SK-N-SH treated with all-trans-retinoic acid at 6 μM for 48 hours (cell line): ENCODE results near the gene MOV10L1.

Source experiments
- ARNTL ChIP-seq: fragments of 450-650 bp; formaldehyde crosslinking; IDR thresholded peaks from 2 replicates; pipeline ENCODE4 v1.5.0; 2020; ENCODE audit warnings: low read depth, mild to moderate bottlenecking, moderate library complexity, borderline replicate concordance
- ESRRG ChIP-seq: fragments of 250-450 bp; sonication (Bioruptor Pico); IDR thresholded peaks from 2 replicates; pipeline ENCODE4 v1.6.1; 2021; ENCODE audit warnings: mild to moderate bottlenecking
- GLIS3 ChIP-seq: fragments of 250-450 bp; sonication (Bioruptor Pico); IDR thresholded peaks from 2 replicates; pipeline ENCODE4 v1.5.0; 2020; ENCODE audit warnings: mild to moderate bottlenecking, moderate library complexity
- OSR1 ChIP-seq: fragments of 250-450 bp; sonication (Bioruptor Pico); IDR thresholded peaks from 2 replicates; pipeline ENCODE4 v1.8.0; 2022; ENCODE audit warnings: moderate library complexity, mild to moderate bottlenecking, inconsistent platforms
- RARB ChIP-seq: fragments of 250-450 bp; sonication (Bioruptor Pico); IDR thresholded peaks from 2 replicates; pipeline ENCODE4 v1.8.0; 2021; ENCODE audit warnings: mild to moderate bottlenecking, moderate library complexity
- SNAI2 ChIP-seq: fragments of 250-450 bp; sonication (Bioruptor Pico); IDR thresholded peaks from 2 replicates; pipeline ENCODE4 v1.5.0; 2020; ENCODE audit warnings: mild to moderate bottlenecking, moderate library complexity
- ZFP3 ChIP-seq: fragments of 250-450 bp; sonication (Bioruptor Pico); IDR thresholded peaks from 2 replicates; pipeline ENCODE4 v1.5.0; 2020; ENCODE audit warnings: mild to moderate bottlenecking, moderate library complexity
- ZFP30 ChIP-seq: fragments of 450-650 bp; formaldehyde crosslinking; IDR thresholded peaks from 2 replicates; pipeline ENCODE4 v1.5.0; 2022; ENCODE audit warnings: mild to moderate bottlenecking, moderate library complexity
- ZNF565 ChIP-seq: fragments of 450-650 bp; formaldehyde crosslinking; conservative IDR thresholded peaks from 2 replicates; pipeline ENCODE4 v1.5.0; 2020; ENCODE audit warnings: low read depth, mild to moderate bottlenecking, moderate library complexity
- ZNF70 ChIP-seq: fragments of 450-650 bp; formaldehyde crosslinking; IDR thresholded peaks from 2 replicates; pipeline ENCODE4 v1.5.0; 2020; ENCODE audit warnings: mild to moderate bottlenecking, moderate library complexity
- TF ChIP-seq, protein P1 (sequence below): fragments of 250-450 bp; sonication (Bioruptor Pico); IDR thresholded peaks from 2 replicates; pipeline ENCODE4 v1.8.0; 2020; ENCODE audit warnings: mild to moderate bottlenecking, moderate library complexity, borderline replicate concordance
- TF ChIP-seq, protein P2 (sequence below): fragments of 250-450 bp; sonication (Bioruptor Pico); IDR thresholded peaks from 2 replicates; pipeline ENCODE4 v1.5.1; 2021; ENCODE audit warnings: mild to moderate bottlenecking, moderate library complexity
- TF ChIP-seq, protein P3 (sequence below): fragments of 250-450 bp; sonication (Bioruptor Pico); IDR thresholded peaks from 2 replicates; pipeline ENCODE4 v1.5.1; 2020; ENCODE audit warnings: low read depth, mild to moderate bottlenecking, moderate library complexity

DNA sequence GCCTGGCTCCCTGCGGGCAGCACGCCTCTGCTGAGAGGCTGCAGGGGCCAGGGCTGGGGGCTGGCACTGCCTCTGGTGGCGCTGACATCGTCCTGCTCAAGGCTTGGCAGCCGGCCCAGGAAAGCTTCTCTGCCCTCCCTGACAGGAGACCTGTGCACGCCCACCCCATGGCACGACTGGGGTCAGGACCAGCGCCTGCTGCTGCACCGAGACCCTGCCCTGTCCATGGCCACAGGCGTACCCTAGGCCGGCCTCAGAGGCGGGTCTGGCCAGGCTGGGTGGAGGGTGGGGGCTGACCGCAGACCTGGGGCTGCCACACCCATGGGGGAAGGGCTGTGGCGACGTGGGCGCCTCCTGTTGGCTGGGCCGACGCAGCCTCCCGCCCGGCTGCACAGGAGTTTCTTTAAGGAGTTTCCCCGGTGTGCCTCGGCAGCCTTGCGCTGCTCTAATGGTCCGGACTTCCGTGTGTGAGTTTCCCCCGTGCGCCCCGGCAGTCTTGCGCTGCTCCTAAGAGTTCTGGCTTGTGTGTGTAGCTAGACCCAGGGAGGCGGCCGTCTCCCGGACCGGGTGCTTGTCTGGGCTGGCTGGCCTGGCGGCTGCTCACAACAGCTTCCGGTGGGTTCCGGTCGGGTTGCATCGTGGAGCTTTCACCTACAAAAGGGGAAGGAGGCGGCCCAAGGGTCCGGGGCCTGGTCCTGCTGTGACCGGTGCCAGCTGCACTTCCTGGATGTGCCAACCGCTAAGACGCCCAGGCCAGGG lies 100.6 kb downstream of the MOV10L1 start:
- no peak for TF ChIP-seq OSR1 (CRISPR knock-in tag)
- no peak for TF ChIP-seq ESRRG (CRISPR knock-in tag)
- TF ChIP-seq ZNF565 (CRISPR knock-in tag) = no peak
- TF ChIP-seq, protein P1, sequence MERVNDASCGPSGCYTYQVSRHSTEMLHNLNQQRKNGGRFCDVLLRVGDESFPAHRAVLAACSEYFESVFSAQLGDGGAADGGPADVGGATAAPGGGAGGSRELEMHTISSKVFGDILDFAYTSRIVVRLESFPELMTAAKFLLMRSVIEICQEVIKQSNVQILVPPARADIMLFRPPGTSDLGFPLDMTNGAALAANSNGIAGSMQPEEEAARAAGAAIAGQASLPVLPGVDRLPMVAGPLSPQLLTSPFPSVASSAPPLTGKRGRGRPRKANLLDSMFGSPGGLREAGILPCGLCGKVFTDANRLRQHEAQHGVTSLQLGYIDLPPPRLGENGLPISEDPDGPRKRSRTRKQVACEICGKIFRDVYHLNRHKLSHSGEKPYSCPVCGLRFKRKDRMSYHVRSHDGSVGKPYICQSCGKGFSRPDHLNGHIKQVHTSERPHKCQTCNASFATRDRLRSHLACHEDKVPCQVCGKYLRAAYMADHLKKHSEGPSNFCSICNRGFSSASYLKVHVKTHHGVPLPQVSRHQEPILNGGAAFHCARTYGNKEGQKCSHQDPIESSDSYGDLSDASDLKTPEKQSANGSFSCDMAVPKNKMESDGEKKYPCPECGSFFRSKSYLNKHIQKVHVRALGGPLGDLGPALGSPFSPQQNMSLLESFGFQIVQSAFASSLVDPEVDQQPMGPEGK (CRISPR knock-in tag) = no peak
- no peak for TF ChIP-seq RARB
- no peak for TF ChIP-seq ZNF70
- no peak for TF ChIP-seq ZFP3
- TF ChIP-seq, protein P2, sequence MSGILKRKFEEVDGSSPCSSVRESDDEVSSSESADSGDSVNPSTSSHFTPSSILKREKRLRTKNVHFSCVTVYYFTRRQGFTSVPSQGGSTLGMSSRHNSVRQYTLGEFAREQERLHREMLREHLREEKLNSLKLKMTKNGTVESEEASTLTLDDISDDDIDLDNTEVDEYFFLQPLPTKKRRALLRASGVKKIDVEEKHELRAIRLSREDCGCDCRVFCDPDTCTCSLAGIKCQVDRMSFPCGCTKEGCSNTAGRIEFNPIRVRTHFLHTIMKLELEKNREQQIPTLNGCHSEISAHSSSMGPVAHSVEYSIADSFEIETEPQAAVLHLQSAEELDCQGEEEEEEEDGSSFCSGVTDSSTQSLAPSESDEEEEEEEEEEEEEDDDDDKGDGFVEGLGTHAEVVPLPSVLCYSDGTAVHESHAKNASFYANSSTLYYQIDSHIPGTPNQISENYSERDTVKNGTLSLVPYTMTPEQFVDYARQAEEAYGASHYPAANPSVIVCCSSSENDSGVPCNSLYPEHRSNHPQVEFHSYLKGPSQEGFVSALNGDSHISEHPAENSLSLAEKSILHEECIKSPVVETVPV (CRISPR knock-in tag) = no peak
- TF ChIP-seq ARNTL (CRISPR knock-in tag) = no peak
- TF ChIP-seq GLIS3 = no peak
- TF ChIP-seq ZFP30 (CRISPR knock-in tag) = no peak
- no peak for TF ChIP-seq SNAI2
- TF ChIP-seq, protein P3, sequence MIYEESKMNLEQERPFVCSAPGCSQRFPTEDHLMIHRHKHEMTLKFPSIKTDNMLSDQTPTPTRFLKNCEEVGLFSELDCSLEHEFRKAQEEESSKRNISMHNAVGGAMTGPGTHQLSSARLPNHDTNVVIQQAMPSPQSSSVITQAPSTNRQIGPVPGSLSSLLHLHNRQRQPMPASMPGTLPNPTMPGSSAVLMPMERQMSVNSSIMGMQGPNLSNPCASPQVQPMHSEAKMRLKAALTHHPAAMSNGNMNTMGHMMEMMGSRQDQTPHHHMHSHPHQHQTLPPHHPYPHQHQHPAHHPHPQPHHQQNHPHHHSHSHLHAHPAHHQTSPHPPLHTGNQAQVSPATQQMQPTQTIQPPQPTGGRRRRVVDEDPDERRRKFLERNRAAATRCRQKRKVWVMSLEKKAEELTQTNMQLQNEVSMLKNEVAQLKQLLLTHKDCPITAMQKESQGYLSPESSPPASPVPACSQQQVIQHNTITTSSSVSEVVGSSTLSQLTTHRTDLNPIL (CRISPR knock-in tag) = no peak
